OCI-LY7 (cell line): ENCODE results near the gene AUTS2.

Source experiments
- EZH2phosphoT487 ChIP-seq: fragments of 200-600 bp; sonication (generic); IDR thresholded peaks from 2 replicates; pipeline ENCODE4 v1.6.1; 2018; ENCODE audit warnings: low read depth, borderline replicate concordance, mild to moderate bottlenecking, mixed run types, antibody characterized with exemption, low read length, moderate library complexity, mixed read lengths
- TF ChIP-seq, protein P1 (sequence below): fragments of 200-600 bp; sonication (generic); conservative IDR thresholded peaks from 2 replicates; pipeline ENCODE4 v1.5.1; 2014; ENCODE audit warnings: mild to moderate bottlenecking, antibody characterized with exemption, low read length, moderate library complexity, mixed read lengths

- TF ChIP-seq, protein P1, sequence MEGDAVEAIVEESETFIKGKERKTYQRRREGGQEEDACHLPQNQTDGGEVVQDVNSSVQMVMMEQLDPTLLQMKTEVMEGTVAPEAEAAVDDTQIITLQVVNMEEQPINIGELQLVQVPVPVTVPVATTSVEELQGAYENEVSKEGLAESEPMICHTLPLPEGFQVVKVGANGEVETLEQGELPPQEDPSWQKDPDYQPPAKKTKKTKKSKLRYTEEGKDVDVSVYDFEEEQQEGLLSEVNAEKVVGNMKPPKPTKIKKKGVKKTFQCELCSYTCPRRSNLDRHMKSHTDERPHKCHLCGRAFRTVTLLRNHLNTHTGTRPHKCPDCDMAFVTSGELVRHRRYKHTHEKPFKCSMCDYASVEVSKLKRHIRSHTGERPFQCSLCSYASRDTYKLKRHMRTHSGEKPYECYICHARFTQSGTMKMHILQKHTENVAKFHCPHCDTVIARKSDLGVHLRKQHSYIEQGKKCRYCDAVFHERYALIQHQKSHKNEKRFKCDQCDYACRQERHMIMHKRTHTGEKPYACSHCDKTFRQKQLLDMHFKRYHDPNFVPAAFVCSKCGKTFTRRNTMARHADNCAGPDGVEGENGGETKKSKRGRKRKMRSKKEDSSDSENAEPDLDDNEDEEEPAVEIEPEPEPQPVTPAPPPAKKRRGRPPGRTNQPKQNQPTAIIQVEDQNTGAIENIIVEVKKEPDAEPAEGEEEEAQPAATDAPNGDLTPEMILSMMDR = no peak
- no peak for TF ChIP-seq EZH2phosphoT487
Measured at GRCh38 chr7:70474639-70475234, 876.5 kb downstream of the AUTS2 start.
